ENCODE results near the gene DTWD1.
"Not testable (repeated sequence)": the region's sequence is repeated elsewhere in the genome, so short reads cannot be mapped to it uniquely, and the experiment has no call there.

DTWD1 gene

DNA sequence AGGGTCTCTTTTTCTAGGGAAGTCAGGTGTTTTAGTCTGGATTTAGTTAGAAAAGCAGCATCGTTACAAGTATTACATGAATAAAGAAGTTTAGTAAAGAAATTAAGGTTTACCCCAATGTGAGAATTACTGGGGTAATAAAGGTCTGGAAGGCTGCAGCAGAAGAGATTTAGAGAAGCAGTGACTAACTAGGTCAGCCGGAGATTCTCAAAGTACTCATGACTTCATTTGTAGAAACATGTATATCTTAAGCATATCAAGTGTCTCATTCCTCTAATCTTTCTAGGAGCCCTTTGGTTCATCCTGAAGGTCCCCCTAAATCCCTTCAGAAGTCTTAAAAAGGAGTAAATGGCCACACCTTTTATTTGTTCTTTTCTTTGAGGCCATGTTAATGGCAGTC is 26.0 kb downstream of the DTWD1 start:
- DNase-seq (ENCODE audit: low spot score) = no peak

DNA sequence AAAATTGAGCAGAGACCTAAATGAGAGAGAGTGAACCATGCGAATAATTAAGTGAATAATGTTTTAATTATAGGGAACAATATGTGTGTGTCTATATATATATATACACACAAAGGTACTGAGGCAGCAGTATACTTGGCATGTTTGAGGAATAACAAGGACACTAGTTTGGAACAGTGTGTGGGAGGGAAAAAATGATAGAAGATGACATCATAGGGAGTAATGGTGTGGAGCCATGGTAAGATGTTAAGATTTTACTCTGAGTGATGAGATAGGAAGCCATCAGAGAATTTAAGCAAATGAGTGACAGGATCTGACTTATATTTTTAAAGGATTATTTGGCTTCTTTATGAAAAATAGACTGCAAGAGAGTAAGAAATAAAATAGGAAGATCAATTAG is 29.1 kb downstream of the DTWD1 start:
- DNase-seq (ENCODE audit: low spot score) = no peak

DNA sequence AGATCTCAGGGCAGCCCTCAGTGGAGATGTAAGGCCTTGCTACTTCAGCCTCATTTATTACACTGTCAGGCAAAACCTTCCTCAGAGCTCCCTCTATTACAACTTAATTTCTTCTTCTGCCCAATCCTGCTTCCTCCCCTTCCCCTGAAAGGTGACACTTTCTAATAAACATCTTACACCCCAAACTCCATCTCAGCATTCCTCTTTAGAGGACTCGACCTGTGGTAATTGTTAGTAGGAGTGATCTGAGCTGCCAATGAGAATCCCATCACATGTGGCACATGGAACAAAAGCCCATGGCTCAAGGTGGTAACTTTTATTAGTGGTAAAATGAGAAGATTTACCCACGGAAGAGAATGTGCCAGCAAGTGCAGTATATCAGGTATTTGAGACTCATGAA is 29.8 kb downstream of the DTWD1 start:
- DNase-seq (ENCODE audit: low spot score) = no peak

DNA sequence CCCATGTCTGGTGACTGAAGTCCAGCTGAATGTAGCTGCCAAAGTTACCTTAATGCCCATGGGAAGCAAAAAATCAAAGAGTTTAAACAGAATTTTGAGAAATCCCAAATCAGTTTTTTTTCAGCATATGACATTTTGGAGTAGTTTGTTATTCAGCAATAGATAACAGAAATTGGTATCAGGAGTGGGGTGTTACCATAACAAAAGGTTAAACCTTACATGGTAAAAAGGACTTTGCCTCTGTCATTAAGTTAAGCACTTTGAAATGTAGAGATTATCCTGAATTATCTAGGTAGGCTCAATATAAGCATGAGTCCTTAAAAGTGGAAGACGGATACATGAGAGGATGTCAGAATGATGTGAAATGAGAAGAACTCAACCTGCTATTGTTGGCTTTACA is 32.1 kb downstream of the DTWD1 start:
- DNase-seq (ENCODE audit: low spot score) = no peak

DNA sequence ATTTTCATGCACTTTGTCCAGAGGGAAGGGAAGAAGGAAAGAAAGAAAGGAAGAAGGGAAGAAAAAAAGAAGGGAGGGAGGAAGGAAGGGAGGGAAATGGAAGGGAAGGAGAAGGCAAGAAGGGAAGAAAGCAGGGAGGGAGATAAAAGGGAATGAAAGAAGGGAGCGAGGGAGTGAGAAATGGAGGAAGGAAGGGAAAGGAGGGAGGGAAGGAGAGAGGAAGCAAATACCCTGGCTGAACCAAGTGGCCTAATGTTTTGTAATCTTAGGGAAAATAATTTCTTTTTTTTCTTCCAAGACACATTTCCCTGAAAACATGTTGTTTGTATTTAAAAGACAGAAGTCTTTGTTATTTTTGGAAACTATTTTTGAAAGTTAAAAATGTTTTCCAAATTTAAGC is 35.9 kb downstream of the DTWD1 start:
- DNase-seq (ENCODE audit: low spot score) = no peak

DNA sequence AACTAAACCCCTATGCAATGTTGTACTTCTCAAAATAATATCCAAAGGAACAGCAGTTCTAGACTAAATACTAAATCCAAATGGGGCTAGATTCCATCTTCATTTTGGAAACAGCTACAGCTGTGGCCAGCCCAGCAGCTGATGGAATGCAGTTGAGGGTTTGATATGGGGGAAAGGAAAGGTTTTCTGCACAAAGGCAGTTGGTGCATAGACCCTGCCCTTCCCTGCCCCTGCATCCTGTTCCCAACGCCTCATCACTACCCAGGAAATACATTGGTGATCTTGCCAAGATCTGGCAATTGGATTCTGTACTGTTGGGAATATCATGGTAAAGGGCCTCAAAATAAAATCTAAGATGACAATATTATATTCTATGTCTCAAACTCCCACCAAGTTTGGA is 43.9 kb downstream of the DTWD1 start:
- DNase-seq (ENCODE audit: low spot score) = no peak

DNA sequence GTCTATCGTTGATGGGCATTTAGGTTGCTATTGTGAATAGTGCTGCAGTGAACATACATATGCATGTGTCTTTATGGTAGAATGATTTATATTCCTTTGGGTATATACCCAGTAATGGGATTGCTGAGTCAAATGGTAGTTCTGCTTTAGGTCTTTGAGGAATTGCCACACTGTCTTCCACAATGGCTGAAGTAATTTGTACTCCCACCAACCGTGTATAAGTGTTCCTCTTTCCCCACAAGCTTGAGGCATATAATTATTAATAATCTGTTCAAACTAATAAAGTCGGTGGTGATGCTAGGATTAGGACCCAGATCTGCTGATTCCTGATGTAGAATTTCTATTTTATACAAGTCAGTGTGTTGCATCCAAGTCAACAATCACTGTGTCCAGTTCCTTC is 45.6 kb downstream of the DTWD1 start:
- not testable (repeated sequence) for DNase-seq (ENCODE audit: low spot score)

DNA sequence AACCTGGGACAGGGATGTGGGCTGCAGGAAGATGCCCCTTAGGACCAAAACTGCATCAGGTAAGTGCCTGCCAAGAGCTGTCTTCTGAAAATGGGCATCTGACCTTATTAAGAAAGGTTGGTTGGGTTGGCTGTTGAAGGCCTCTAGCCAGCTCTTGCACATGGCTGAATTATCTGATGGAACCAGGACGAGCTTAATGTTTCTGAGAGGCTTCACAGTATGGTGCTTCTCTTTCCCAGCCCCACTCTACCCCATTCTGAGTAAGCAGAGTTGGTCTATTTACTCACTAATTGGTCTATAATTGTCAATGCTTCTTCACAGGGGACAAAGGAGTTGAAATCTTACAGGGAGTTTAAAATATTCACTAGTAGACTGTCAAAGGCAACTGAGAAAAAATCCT is 48.4 kb downstream of the DTWD1 start:
- DNase-seq (ENCODE audit: low spot score) = no peak

DNA sequence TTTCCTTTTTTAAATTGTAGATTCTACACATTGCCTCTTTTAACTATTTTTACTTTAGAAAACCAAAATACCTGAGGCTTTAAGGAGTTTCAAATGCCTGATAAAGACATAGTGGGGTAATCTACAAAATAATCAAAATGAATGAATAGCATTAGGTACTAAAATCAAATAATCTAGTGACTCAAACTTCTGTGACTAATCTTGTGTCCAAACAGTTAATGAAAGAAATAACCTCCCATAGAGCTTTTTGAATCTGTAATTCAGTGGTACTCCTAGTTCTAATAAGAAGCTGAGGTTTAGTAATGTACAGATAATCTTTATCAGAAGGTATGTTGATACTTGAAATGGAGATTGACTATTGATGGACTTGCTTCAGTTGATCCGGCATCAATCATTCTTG is 53.0 kb downstream of the DTWD1 start:
- DNase-seq (ENCODE audit: low spot score) = no peak

DNA sequence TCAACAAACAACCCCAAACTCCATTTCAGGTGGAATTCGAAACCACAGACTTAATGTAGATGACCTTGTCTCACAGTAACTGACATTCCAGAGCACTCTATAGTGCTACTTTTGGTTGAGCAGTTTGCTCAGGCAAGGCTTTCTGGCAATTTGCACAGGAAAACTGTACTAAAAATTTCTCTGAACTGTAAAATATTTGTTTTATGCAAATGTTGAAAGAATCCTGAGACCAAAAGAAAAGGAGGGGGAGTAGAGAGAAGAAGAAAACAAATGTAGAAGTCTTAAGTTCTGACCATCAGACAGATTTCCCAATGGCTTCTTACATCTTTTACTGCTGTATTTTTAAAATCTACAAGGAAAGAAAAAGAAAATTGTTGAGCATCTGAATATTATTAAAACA is 53.5 kb downstream of the DTWD1 start:
- DNase-seq (ENCODE audit: low spot score) = no peak

DNA sequence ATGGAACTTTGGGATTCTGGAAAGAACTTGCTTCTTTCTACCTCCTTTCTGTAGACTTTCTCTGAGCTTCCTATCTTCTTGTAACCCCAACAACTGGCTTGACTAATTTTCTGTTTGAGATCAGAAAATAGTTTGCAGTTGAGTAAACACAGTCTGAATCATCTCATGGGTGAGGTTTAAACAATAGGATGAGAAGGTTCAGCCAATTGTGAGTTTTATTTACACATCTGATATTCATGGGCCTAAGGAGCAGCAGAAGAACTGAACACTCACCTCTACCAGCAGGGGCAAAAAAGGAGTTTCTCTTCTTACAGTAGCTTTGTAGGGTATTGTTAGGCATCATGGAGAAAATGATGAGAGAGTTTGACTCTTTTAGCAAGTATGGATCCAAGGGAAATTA is 54.2 kb downstream of the DTWD1 start:
- DNase-seq (ENCODE audit: low spot score) = no peak

DNA sequence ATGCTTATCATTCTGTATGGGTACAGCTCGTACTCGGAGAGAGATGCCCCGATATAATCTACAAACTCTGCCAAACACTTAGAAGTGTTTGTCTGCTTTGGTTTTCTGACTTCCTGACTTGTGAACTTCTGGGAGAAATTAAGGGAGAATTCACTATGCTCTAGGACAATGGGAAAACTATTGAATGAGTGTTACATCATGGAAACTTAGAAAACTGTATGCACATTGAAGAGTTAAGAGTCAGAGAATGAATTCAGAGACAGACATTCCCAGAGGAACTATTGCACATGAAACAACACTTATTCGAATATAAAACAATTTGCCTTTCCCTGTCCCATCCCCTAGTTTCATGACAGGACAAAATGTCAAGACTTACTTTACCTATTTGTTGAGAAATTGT is 57.8 kb downstream of the DTWD1 start:
- DNase-seq (ENCODE audit: low spot score) = no peak

DNA sequence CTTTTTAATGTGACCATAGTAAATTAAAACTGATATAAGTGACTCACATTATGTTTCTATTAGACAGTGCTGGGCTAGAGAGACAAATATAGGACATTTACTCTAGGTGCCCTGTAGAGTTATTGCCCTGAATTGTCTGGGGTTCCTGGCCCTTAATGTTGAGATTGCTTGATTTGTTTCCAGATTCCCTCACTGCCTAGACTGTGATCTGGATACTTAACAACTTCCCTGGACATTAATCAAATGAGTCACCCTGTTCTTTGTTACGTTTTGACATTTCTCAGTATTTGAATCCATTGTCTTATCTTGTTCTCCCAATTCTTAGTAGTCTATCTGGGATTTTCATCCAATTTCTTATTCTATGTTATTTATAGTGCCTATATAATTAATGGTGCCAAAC is 65.8 kb downstream of the DTWD1 start:
- no peak for DNase-seq (ENCODE audit: low spot score)

DNA sequence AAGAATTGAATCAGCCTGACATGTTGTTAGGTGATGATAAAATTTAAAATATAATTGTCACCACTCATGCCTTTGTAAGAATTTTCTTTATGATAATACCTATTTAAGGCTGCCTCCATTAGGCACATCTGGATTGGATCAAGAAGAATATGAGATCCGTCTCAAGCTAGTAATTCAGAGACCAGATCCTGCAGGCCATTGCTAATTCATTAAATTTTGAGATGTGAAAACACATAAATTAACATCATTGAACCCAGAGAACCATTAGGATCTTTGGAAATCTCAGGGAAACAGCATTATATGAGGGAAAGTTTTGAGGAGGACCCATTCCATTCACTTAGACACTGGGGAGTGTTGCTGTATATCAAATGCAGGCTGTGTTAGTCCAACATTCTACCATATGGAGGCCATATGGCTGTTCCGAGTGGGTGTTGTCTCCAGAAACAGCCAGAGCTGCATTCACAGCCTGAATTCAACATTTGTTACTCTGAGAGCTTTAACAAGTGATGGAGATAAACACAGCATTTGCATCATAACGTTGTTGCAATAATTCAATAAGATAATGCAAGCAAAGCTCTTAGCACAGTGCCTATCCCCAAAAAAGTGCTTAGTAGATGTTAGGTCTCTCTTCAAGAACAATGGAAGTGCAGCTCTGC is 67.4 kb downstream of the DTWD1 start:
- no peak for DNase-seq (ENCODE audit: low spot score)

DNA sequence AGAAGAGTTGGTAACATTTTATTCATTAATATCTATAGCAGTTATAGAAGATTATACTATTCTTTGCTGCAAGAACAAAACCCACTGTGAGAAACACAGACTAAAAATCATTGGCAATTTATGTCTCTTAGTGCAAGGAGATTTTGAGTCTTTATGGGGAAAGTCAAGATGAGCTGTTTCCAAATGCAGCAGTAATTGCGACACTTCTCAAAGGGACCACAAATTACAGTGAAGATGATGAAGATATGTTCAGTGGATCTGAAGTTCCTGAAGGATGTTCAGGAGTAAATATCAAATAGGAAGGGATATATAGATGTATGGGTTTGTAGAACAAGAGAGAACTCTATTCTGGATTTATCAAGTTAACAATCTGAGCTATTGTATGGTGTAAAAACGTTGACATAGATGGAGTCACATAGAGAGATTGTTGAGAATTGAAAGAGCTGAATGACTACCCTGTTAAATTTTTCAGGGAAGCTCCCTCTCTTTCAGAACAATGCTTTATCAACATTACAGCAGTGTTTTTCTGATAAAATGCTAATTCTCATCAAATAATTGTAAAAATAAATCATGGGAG is 71.8 kb downstream of the DTWD1 start:
- peak; percentile 57 for DNase-seq (ENCODE audit: low spot score)

DNA sequence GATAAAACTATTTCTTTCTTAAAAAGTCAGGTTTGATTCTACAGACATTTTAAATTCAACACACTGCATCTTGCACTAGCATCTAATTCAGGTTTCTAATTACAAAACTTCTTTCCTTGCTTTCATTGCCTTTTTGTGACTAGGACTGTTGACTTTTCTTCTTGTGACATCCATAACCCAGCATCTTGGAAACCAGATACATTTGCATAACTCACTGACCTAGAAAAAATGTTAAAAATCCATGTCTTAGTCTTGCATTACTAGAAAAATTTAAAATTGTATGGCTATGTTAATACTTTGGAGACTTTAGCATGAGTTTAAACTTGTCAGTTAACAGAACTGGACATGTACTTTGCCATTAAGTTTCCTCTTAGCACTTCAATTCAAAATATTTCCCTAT is 72.7 kb downstream of the DTWD1 start:
- no peak for DNase-seq (ENCODE audit: low spot score)

DNA sequence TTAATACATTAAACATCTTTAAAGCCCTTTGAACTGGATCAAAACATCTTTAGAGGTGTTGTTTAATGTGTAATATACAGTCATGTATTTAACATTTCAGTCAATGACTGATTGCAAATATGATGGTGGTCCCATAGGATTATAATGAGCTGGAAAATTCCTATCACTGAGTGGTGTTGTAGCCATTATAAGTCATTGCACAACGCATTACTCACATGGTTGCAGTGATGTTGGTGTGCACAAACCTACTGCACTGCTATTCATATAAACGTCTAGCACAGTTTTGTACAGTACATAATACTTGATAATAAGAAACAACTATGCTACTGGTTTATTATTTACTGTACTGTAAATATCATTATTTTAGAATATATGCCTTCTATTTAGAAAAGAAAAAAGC is 75.6 kb downstream of the DTWD1 start:
- no peak for DNase-seq (ENCODE audit: low spot score)

DNA sequence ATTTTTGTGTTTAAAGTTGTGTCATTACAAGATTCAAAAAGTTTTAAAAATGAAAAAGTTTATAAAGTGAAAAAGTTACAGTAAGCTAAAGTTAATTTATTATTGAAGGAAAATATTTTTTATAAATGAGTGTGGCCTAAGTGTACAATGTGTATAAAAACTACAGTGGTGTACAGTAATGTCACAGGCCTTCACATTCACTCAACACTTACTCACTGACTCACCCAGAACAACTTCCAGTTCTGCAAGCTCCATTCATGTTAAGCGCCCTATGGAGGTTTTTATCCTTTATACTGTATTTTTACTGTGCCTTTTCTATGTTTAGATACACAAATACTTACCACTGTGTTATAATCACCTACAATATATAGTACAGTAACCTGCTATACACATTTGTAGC is 76.3 kb downstream of the DTWD1 start:
- no peak for DNase-seq (ENCODE audit: low spot score)

DNA sequence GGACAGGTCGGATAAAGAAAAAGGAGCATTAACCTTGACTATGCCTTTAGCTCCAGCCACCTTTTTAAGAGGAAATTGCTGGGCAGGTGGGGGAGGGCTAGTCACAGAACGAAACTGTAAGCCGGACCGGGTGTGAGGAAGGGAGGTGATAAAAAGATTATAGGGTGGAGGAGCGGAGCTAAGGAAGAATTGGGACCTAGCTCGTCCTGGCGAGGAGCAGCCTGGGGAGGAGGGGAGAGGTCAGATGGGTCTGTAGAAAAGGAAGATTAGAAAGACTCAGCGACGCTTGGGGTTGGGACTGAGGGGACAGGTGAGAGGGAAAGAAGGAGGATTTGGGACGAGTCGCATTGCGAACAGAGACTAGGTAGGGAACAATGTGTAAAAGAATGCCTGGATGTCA is 82.1 kb downstream of the DTWD1 start:
- not testable (repeated sequence) for DNase-seq (ENCODE audit: low spot score)
